Measurements from ENCODE around the gene DNTTIP2.
"Not testable (repeated sequence)": the region's sequence is repeated elsewhere in the genome, so short reads cannot be mapped to it uniquely, and the experiment has no call there.

Gene DNTTIP2

GRCh38 chr1:93874025-93874651 lies 4.9 kb downstream of the DNTTIP2 start:
- DNase-seq: no peak

DNA sequence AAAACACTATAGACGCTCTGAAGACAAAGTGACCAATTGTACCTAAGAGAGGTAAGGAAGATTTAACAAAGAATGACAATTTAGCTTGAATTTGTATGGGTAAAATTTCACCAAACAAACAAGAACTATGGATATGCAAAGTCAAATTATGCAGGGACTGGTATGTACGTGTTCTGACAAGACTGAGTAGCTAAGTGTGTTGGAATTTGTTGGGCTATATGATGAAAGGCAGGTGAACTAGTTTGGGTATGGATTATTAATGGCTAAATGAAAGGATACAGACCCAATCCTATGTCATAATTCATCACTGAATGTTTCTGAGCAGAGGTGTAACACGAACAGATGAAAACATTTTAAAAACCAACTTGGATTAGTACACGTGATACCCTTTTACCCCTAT lies 7.6 kb downstream of the DNTTIP2 start:
- no peak for DNase-seq

DNA sequence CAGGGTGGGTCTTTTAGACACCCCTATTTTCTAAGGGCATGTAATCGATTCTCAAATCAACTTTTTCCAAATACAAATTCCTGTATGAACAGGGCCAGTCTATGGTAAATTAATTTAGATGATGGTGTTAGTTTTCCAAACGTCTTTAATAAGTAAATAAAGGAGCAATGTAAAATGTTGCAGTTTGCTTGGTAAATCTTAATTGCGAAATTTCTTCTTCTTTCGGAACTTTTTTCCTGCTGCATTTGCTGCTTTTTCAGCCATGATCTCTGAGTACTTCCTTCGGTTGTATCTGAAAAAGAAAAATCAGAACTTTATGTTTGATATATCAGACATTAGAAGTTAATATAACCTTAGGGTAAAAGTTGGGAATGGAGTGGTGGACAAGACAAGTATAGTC lies 9.4 kb downstream of the DNTTIP2 start:
- DNase-seq: no peak

DNA sequence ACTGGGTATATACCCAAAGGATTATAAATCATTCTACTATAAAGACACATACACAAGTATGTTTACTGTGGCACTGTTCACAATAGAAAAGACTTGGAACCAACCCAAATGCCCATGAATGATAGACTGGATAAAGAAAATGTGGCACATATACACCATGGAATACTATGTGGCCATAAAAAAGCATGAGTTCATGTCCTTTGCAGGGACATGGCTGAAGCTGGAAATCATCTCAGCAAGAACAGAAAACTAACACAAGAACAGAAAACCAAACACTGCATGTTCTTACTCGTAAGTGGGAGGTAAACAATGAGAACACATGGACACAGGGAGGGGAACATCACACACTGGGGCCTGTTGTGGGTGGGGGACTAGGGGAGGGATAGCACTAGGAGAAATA lies 10.5 kb downstream of the DNTTIP2 start:
- DNase-seq: not testable (repeated sequence)

DNA sequence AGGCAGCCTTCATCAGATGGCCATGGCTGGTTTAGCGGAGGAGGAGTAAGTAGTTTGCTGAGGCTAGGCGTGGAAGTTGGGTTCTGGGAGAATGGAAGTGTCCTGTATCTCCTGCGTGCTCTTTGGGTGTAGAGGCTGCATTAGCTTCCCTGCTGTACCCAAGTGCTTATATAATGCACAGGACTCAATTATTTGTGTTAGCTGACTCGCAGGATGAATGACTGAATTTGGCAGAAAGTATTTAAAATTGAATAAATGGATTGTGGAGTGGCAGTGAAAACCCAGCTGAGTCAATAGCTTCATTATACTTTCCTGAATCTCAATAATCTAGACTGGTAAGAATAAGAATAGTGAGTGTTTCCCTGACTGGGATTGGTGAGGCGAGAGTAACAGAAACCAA lies 13.8 kb downstream of the DNTTIP2 start:
- DNase-seq: no peak

DNA sequence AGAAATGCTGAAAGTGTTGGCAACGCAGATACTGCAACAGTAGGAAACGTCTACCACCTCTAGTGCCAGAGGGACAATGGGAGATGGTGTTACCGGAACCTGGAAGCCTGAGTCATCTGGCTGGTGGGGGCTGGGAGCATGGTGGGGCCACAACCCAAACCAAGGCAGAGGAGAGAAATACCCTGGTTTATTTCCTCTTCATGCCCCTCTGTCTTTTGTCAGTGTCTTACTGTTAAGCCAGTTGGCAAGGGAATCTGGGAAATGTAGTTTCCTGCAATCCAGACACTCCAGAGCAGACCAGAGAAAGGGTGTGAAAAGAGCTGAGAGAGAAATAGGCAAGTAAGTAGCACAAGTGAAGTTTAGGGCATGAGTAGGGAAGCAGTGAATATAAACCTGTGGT lies 14.8 kb downstream of the DNTTIP2 start:
- DNase-seq: no peak

GRCh38 chr1:93857653-93858052 lies 21.4 kb downstream of the DNTTIP2 start:
- not testable (repeated sequence) for DNase-seq

DNA sequence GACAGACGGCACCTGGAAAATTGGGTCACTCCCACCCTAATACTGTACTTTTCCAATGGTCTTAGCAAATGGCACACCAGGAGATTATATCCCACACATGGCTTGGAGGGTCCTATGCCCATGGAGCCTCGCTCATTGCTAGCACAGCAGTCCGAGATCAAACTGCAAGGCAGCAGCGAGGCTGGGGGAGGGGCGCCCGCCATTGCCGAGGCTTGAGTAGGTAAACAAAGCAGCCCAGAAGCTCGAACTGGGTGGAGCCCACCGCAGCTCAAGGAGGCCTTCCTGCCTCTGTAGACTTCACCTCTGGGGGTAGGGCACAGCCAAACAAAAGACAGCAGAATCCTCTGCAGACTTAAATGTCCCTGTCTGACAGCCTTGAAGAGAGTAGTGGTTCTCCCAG lies 23.0 kb downstream of the DNTTIP2 start:
- DNase-seq: not testable (repeated sequence)

DNA sequence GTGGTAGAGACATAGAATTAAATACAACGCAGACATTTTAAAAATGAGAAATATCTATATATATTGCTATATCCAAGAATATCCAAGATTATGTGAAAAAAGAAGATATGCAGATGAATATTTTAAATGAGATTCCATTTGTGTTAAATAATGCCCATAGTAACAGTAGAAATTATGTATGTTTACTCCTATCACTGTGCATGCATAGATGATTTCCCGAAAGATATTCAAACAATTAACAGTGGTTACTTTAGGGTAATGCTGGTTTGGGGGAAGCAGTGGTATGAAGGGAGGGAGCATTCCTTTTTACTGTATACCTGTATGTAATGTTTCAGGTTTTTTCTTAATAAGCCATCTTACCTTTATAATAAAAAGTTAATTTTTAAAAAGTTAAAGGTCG lies 25.1 kb downstream of the DNTTIP2 start:
- DNase-seq: no peak

- no peak for DNase-seq
These were observed 27.1 kb downstream of the DNTTIP2 start for GRCh38 chr1:93851878-93852277.

GRCh38 chr1:93851327-93851712 lies 27.7 kb downstream of the DNTTIP2 start:
- no peak for DNase-seq

GRCh38 chr1:93850687-93851326 lies 28.2 kb downstream of the DNTTIP2 start:
- not testable (repeated sequence) for DNase-seq

- DNase-seq: no peak
These were observed 30.6 kb downstream of the DNTTIP2 start for GRCh38 chr1:93848350-93848883.

GRCh38 chr1:93847811-93848288 lies 31.2 kb downstream of the DNTTIP2 start:
- DNase-seq: peak; percentile 6

- DNase-seq: peak; percentile 81
These were observed 31.8 kb downstream of the DNTTIP2 start for GRCh38 chr1:93846992-93847810.

- peak; percentile 24 for DNase-seq
These were observed 32.6 kb downstream of the DNTTIP2 start for GRCh38 chr1:93846206-93846991.

GRCh38 chr1:93845538-93846205 lies 33.3 kb downstream of the DNTTIP2 start:
- DNase-seq: peak; percentile 17

DNA sequence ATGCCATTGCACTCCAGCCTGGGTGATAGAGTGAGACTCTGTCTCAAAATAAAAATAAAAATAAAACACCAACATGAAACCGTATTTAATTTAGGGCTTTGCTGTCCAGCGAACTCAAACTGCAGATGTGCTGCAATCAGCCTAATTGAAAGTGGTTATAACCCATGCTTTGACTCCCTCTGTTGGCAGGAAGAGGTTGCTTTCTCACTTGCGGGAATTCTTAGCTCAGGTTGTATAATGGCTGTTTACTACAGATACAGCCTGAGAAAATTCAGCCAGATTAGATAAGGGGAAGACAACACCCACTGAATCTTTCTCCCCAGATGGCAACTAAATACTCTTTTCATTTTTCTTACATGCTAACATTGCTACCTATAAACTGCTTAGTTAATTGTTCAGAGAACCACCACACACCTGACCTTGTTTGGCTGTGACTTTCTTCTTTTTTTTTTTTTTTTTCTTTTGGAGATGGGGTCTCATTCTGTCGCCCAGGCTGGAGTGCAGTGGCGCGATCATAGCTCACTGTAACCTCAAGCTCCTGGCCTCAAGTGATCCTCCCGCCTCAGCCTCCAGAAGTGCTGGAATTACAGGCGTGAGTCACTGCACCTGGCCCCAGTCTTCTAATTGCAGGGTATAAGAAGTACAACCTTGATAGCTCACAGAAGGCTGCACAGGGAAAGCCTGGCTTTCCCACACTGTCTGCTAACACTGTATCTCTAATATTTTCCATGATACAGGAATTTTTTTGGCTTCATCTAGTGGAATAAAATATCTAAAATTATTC lies 34.6 kb downstream of the DNTTIP2 start:
- DNase-seq: peak; percentile 48

DNA sequence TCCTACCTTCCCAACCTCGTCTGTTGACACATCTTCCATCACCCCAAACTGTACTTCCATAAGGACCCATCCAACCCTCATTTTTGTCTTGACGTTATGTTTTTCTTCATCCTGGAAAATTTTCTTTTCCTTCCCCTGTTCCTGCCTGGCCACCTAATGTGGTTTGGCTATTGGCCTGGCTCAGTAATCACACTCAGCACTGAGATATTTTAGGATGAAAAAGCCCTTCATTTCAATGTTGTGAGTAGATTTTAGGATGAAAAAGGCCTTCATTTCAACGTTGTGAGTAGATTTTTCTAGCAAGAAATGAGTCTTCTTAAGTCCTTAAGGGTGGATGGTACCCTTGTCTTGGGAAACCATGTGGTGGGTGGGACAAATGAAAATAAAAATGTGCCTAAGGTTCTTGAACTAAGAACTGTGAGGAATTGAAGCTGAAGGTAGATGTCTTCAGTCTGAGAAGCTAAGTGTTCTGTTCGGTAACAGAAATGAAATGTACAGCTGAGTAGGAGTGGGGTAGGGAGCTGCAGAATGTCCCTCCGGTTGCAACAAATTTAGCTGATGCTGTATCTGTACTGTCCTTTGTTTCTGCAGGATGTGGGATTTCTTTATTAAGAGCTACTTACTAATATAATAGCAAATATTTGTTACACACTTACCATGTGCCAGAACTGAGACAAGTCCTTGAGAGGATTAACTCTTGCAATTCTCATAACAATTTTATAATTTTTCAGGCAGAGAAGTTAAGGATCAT lies 36.1 kb downstream of the DNTTIP2 start:
- DNase-seq: no peak

- no peak for DNase-seq
These were observed 37.2 kb downstream of the DNTTIP2 start for GRCh38 chr1:93841771-93842170.
